Testis (tissue), 2 donors: ENCODE measurements around the gene SAAL1.

Experiments used
- CTCF ChIP-seq, 3 experiments: fragments of 450-650 bp in 2 of 3; fragments of 200-600 bp in 1 of 3; sonication (generic) in 1 of 3; IDR thresholded peaks; one replicate each; pipeline ENCODE4 v1.5.1; 2016 to 2019; ENCODE audit warnings: antibody characterized with exemption in 3 of 3, mild to moderate bottlenecking in 2 of 3, moderate library complexity in 1 of 3
- POLR2A ChIP-seq: fragments of 450-650 bp; IDR thresholded peaks from one replicate; pipeline ENCODE4 v1.6.1; 2017; ENCODE audit warnings: antibody characterized with exemption, mild to moderate bottlenecking, moderate library complexity

- TF ChIP-seq CTCF (IDR thresholded peaks at IDR 0.05) (no peak), POLR2A (no peak)
These were observed 45.7 kb upstream of the SAAL1 start for GRCh38 chr11:18151581-18151980.
